ENCODE measurements around the gene MUC2. TPM values are rescaled to one million over a fixed set of nuclear protein-coding genes. Genes with fewer than 3 reads are reported as not detected.

Gene MUC2
- total RNA-seq, 1 donor from 2014 or later = not detected

DNA sequence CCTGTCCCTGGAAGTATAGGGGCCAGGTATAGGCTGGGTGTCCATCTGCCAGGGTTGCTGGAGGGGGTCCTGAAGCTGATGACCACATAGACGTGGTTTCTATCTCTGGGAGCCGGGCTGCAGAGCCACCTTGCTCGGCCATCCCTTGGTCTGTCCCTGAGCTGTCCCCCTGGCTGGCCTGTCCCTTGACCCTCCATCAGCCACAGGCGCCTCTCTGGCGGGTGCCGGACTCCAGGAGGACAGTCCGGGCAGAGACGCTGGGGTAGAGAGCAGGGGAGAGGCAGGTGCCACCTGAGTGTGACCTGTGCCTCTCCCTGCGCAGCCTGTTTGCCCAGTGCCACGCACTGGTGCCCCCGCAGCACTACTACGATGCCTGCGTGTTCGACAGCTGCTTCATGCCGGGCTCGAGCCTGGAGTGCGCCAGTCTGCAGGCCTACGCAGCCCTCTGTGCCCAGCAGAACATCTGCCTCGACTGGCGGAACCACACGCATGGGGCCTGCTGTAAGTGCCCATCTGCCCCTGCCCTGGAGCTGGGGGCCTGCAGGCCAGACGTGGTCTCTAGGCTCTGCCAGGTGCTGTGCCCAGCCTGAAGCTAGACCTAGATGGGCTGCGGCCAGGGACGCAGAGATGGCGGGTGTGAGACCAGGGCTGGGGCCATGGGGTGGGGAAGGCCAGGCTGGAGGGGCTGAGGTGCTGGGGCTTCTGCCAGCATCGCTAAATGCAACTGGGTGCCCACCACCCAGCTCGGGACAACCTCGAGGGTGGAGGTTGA is 29.9 kb downstream of the MUC2 start:
- Mint-ChIP-seq H3K27me3 (ENCODE audit: low read depth, unreplicated experiment) (peaks cover 22% of the 10 kb centered on the region), H3K36me3 (ENCODE audit: low read depth, unreplicated experiment) (no peaks in the 10 kb centered on the region), H3K27ac (ENCODE audit: unreplicated experiment) (no peak overlapping the region), H3K4me3 (ENCODE audit: unreplicated experiment) (no peak overlapping the region), H3K9me3 (ENCODE audit: unreplicated experiment) (no peaks in the 10 kb centered on the region), H3K4me1 (ENCODE audit: low read depth, unreplicated experiment) (no peaks in the 10 kb centered on the region)
- H3K4me3 ChIP-seq (ENCODE audit: insufficient read depth, low read depth, low read length) = no peak overlapping the region
- H2AFZ ChIP-seq (ENCODE audit: low read depth, low read length) = no peak overlapping the region
- H3K27me3 ChIP-seq (ENCODE audit: insufficient read depth, low read length) = no peaks in the 10 kb centered on the region
- no peak overlapping the region for H3K27ac ChIP-seq (ENCODE audit: low read depth, low read length)
- FAIRE-seq = no peak
- no peaks in the 10 kb centered on the region for H3K79me2 ChIP-seq (ENCODE audit: insufficient read depth, low read length)
- peaks cover 5% of the 10 kb centered on the region for H3K9me3 ChIP-seq (ENCODE audit: insufficient read depth, low read depth, low read length)
- no peak overlapping the region for H3K9ac ChIP-seq (ENCODE audit: low read length)
- TF ChIP-seq EZH2 (IDR thresholded peaks at IDR 0.05; ENCODE audit: insufficient read depth, low read length) (no peak), CTCF (IDR thresholded peaks at IDR 0.05; ENCODE audit: insufficient read depth, low read depth, low read length) (no peak)
- H3K4me1 ChIP-seq (ENCODE audit: insufficient read depth, low read length) = no peaks in the 10 kb centered on the region
- no peaks in the 10 kb centered on the region for H3K36me3 ChIP-seq (ENCODE audit: insufficient read depth, low read length)
- DNase-seq (ENCODE audit: low read depth) = no peak
- H4K20me1 ChIP-seq (ENCODE audit: insufficient read depth, low read length) = no peaks in the 10 kb centered on the region
- H3K4me2 ChIP-seq (ENCODE audit: low read length) = no peak overlapping the region

DNA sequence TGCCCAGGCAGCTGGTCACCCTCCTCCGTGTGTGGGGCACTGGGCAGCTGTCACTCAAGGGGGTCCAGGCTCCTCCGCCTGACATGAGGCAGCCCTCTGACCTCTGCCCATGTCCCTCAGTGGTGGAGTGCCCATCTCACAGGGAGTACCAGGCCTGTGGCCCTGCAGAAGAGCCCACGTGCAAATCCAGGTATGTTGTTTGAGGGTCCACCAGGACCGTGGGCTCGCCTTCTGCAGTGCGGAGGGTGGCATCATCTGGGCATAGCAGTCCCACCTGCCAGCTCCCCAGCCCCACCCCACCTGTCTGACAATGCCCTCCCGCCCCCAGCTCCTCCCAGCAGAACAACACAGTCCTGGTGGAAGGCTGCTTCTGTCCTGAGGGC is 30.5 kb downstream of the MUC2 start:
- Mint-ChIP-seq H3K36me3 (ENCODE audit: low read depth, unreplicated experiment) (no peaks in the 10 kb centered on the region), H3K27me3 (ENCODE audit: low read depth, unreplicated experiment) (peaks cover 22% of the 10 kb centered on the region), H3K27ac (ENCODE audit: unreplicated experiment) (no peak overlapping the region), H3K9me3 (ENCODE audit: unreplicated experiment) (no peaks in the 10 kb centered on the region), H3K4me1 (ENCODE audit: low read depth, unreplicated experiment) (no peaks in the 10 kb centered on the region), H3K4me3 (ENCODE audit: unreplicated experiment) (no peak overlapping the region)
- TF ChIP-seq CTCF (IDR thresholded peaks at IDR 0.05; ENCODE audit: insufficient read depth, low read depth, low read length) = no peak
- TF ChIP-seq EZH2 (IDR thresholded peaks at IDR 0.05; ENCODE audit: insufficient read depth, low read length) = no peak
- FAIRE-seq = no peak
- H3K27ac ChIP-seq (ENCODE audit: low read depth, low read length) = no peak overlapping the region
- peaks cover 3% of the 10 kb centered on the region for H3K9me3 ChIP-seq (ENCODE audit: insufficient read depth, low read depth, low read length)
- no peak overlapping the region for H3K9ac ChIP-seq (ENCODE audit: low read length)
- H3K4me1 ChIP-seq (ENCODE audit: insufficient read depth, low read length) = no peaks in the 10 kb centered on the region
- H4K20me1 ChIP-seq (ENCODE audit: insufficient read depth, low read length) = no peaks in the 10 kb centered on the region
- H3K27me3 ChIP-seq (ENCODE audit: insufficient read depth, low read length) = no peaks in the 10 kb centered on the region
- no peak overlapping the region for H3K4me3 ChIP-seq (ENCODE audit: insufficient read depth, low read depth, low read length)
- H3K4me2 ChIP-seq (ENCODE audit: low read length) = no peak overlapping the region
- H3K79me2 ChIP-seq (ENCODE audit: insufficient read depth, low read length) = no peaks in the 10 kb centered on the region
- H2AFZ ChIP-seq (ENCODE audit: low read depth, low read length) = no peak overlapping the region
- DNase-seq (ENCODE audit: low read depth) = no peak
- no peaks in the 10 kb centered on the region for H3K36me3 ChIP-seq (ENCODE audit: insufficient read depth, low read length)

GRCh38 chr11:1106387-1106786 is 31.7 kb downstream of the MUC2 start:
- no peaks in the 10 kb centered on the region for H3K4me1 Mint-ChIP-seq (ENCODE audit: low read depth, unreplicated experiment)
- Histone ChIP-seq H3K4me3 (ENCODE audit: insufficient read depth, low read depth, low read length) (no peak overlapping the region), H3K9me3 (ENCODE audit: insufficient read depth, low read depth, low read length) (no peaks in the 10 kb centered on the region), H3K27ac (ENCODE audit: low read depth, low read length) (no peak overlapping the region), H3K79me2 (ENCODE audit: insufficient read depth, low read length) (no peaks in the 10 kb centered on the region), H3K9ac (ENCODE audit: low read length) (no peak overlapping the region), H3K27me3 (ENCODE audit: insufficient read depth, low read length) (no peaks in the 10 kb centered on the region), H3K4me1 (ENCODE audit: insufficient read depth, low read length) (no peaks in the 10 kb centered on the region), H3K4me2 (ENCODE audit: low read length) (no peak overlapping the region), H3K36me3 (ENCODE audit: insufficient read depth, low read length) (no peaks in the 10 kb centered on the region), H4K20me1 (ENCODE audit: insufficient read depth, low read length) (no peaks in the 10 kb centered on the region), H2AFZ (ENCODE audit: low read depth, low read length) (no peak overlapping the region)
- no peak for DNase-seq (ENCODE audit: low read depth)
- TF ChIP-seq CTCF (IDR thresholded peaks at IDR 0.05; ENCODE audit: insufficient read depth, low read depth, low read length) = no peak
- no peak for TF ChIP-seq EZH2 (IDR thresholded peaks at IDR 0.05; ENCODE audit: insufficient read depth, low read length)
- H3K9me3 Mint-ChIP-seq (ENCODE audit: unreplicated experiment) = no peaks in the 10 kb centered on the region
- H3K36me3 Mint-ChIP-seq (ENCODE audit: low read depth, unreplicated experiment) = no peaks in the 10 kb centered on the region
- no peak for FAIRE-seq
- no peak overlapping the region for H3K4me3 Mint-ChIP-seq (ENCODE audit: unreplicated experiment)
- H3K27ac Mint-ChIP-seq (ENCODE audit: unreplicated experiment) = no peak overlapping the region
- H3K27me3 Mint-ChIP-seq (ENCODE audit: low read depth, unreplicated experiment) = peaks cover 23% of the 10 kb centered on the region

Measured in astrocyte (in vitro differentiated cells and primary cell).